ENCODE measurements around the gene KDELR1.
A peak's percentile ranks its signal among the peaks of the same experiment; 100 is the strongest.
"Not testable (repeated sequence)": the region's sequence is repeated elsewhere in the genome, so short reads cannot be mapped to it uniquely, and the experiment has no call there.

The KDELR1 gene

DNA sequence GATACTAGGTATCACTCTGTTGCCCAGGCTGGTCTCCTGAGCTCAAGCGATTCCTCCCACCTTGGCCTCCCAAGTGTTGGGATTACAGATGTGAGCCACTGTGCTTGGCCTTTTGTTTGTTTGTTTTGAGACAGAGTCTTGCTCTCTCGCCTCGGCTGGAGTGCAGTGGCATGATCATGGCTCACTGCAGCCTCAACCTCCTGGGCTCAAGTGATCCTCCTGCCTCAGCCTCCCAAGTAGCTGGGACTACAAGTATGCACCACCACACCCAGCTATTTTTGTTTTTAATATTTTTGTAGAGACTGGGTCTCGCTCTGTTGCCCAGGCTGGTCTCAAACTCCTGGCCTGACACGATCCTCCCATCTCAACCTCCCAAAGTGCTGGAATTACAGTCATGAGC is 19.6 kb downstream of the KDELR1 start:
- not testable (repeated sequence) for H3K4me3 ChIP-seq (ENCODE audit: low read depth, low read length)

DNA sequence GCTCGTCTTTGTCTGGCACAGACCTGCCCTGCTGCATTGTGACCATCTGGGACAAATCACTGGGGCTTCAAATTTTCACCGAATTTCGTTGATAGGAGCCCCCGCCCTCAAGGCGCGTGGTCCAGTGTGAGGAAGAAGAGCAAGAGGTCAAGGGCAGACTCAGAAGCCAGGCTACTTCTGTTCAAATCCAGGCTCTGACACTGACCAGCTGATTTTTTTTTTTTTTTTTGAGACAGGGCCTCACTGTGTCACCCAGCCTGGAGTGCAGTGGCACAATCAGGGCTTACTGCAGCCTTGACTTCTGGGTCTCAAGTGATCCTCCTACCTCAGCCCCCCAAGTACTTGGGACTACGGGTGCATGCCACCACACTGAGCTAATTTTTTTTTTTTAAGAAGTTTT is 20.0 kb downstream of the KDELR1 start:
- H3K4me3 ChIP-seq (ENCODE audit: low read depth, low read length) = no peak overlapping the region

DNA sequence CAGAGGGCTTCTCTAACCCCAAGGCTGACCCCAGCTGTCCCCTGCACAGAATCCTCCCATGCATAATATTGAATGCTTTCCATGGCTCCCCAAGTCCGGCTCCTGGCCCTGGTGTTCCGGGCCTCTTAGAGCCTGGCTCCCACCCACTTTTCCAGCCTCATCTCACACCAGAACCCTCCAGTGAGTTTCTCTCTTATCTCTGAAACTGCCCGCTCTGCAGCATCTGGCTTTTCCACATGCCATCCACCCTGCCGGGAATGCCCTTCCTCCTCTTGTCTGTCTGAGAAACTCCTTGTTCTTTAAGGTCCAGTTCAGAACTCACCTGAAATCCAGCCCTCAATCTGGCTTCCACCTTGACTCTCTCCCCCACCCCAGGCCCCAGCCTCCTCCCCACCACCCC is 20.4 kb downstream of the KDELR1 start:
- no peak overlapping the region for H3K4me3 ChIP-seq (ENCODE audit: low read depth, low read length)

DNA sequence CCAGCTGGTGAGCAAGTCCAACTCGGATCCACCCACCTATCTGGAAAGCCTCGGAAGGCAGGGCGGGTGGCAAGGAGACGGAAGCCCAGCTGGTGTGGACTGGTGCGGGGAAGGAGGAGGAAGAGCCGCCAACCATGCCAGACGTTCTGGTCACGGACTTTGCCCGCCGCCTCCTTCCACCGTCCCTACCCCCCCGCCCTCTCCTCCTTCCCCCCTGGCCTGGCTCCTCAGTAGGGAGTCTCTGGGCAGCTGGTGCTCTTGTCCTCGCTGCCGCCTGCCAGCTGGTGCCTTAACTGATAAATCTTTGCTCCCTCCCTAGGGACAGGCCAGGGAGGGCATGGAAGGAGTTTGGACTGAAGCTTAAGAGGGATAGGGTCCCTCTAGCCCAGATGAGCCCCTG is 22.4 kb downstream of the KDELR1 start:
- H3K4me3 ChIP-seq (ENCODE audit: low read depth, low read length) = no peak overlapping the region

DNA sequence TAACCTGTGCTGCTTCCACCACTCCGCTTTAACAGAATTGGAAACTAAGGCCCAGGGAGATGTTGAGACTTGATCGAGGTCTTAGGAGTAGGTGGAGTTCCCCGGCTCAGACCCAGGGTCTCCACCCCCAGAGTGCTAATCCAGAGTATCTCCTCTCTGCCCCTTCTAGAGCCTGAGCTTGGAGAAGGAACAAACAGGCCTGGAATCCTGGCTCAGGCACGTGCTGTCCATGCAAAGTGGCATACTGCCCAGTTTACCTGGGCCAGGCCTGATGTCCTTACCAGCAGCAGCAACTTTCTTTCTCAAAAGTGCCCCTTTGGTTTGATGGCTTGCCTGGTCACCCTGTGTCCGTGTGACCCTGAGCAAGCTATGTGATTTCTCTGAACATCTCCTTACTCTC is 23.5 kb downstream of the KDELR1 start:
- no peak overlapping the region for H3K4me3 ChIP-seq (ENCODE audit: low read depth, low read length)

DNA sequence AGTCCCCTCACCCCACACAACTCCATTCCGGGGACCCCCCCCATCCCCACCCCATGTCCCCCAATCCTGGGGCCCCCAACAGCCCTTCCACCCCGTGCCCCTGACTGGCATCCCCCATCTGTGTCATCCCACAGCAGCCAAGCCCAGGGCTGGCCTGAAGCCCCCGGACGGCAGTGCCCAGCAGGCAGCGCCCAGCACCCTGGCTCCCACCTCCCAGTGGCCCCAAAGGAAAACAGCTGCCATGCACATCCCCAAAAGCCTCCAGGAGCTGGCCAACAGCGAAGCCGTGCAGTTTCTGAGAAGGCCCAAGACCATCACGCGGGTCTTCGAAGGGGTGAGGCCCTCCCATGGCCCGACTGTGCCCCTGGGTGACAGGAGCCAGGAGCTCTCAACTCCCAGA is 25.7 kb downstream of the KDELR1 start:
- no peak overlapping the region for H3K4me3 ChIP-seq (ENCODE audit: low read depth, low read length)

DNA sequence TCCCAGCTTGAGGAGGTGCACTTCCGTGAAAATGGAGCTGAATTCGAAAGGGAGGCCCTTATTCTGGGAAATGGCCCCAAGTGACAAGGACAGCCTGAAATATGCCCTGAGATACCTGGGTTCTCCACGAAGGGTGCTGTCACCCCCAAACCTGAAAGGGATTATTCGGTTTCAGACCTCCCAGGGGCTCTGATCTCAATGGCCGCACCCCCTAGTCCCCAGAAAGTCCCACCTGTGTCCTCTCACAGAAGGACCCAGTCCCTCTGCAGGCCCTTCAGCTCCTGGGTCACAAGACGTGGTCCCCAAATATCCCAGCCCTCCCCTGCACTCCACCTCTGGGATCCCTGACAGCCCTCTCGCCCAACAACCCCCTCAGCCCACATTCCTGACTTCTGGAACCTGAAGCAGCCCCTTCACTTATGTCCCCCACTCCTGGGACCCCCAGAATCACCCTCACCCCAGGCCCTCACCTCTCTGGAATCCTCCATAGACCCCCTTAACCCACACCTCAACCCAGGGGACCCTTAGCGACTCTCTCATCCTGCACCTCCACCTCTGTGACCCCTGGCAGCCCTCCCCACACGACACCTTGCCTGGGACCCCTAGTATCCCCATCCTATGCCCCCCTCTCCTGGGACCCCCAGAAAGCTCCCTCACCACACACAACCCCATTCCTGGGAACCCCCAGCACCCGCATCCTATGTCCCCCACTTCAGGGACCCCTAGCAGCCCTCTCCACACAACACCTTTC is 26.6 kb downstream of the KDELR1 start:
- peak overlapping the region; percentile 14 for H3K4me3 ChIP-seq (ENCODE audit: low read depth, low read length)

DNA sequence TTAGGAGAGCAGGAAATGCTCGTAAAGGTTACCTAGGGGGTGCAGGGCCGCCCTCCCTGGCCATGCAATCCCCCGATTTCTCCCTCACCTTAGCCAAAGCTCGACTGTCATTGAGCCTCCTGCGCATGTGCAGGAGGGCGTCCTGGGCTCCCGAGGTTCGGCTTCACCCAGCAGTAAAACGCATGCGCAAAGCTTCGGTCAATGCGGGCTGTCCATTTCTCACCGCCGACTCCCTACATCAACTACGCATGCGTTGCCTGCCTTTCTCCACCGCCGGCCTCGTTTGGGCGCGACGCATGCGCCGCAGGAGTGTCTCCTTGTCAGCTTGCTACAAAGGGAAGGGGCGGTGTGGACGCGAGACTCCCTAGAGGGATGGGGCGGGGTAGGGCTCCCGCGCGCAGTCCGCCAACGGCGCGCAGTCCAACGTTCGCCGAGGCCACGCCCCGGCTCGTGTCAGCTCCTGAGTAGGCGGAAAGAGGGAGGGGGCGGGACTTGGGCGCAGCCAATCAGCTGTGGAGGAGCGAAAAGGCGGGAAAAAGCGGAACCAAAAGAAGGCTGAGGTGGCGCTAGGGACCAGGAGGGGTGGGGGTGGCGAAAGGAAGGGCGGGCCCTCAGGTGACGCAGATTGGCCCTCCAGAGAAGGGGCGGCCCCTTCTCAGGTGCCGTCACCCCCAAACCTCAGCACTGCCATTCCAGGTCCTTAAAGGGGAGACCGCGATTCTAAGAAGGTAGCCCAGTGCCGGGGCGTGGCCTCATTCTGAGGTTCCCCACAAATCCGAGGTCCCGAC is 27.3 kb downstream of the KDELR1 start, which contains the start of the genes SYNGR4 and TMEM143:
SYNGR4 (plus strand) TSS at position 558 of the 788 bp plus-strand sequence. CDS start 1,476 bp downstream, outside the sequence.
TMEM143 (minus strand) TSS at position 131 of the 788 bp plus-strand sequence; CDS start at position 111, 20 bp downstream.
- peak within 1 kb of the TSS; percentile 67 for H3K4me3 ChIP-seq (ENCODE audit: low read depth, low read length)

DNA sequence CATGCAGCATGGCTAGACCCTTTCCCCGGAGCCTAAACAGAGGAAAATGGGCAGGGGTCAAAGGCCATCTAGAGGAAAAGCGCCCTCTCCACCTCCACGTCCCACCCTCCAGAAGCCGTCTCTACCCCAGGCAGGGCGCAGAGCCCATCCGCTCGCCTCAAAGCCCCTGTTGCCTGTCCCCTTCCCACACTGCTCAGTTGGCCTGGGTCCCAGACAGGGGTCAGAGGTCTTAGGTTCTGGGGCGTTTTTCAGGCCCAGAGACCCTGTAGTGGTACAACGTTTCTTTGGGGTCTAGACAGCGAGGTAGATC is 27.9 kb downstream of the KDELR1 start:
- peak overlapping the region; percentile 67 for H3K4me3 ChIP-seq (ENCODE audit: low read depth, low read length)

DNA sequence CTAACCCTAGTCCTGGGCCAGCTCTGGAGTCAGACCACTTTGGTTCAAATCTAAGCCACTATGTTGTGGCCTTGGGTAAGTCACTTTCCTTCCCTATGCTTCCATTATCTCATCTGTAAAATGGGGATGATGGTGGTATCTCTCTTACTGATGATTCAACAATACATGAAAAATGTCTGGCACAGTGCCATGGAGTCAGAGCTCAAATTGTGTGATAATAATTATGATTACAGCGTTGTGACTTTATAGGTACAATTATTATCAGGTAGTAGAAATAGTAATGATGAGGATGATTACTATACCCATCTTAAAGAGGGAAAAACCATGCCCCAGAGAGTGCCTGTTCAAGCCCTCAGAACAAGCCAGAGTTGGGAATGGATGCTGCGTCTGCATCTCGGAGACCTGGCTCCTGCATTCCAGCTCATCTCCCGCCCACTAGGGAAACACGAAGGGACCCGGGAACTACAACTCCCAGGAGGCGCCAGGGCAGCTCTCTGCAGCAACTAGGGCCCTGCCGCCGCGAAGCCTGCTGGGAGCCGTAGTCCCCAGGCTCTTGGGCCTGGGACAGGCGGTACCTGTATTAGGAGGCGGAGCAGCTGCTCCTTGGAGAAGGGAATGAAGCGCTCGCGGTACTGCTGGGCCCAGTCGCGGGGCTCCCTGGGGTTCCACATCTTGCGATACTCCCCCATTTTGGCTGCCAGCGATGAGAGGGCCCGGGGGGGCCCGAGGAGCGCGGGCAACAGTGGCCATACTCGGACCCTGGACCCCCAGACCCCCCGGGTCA is 28.4 kb downstream of the KDELR1 start:
- peak overlapping the region; percentile 67 for H3K4me3 ChIP-seq (ENCODE audit: low read depth, low read length)

DNA sequence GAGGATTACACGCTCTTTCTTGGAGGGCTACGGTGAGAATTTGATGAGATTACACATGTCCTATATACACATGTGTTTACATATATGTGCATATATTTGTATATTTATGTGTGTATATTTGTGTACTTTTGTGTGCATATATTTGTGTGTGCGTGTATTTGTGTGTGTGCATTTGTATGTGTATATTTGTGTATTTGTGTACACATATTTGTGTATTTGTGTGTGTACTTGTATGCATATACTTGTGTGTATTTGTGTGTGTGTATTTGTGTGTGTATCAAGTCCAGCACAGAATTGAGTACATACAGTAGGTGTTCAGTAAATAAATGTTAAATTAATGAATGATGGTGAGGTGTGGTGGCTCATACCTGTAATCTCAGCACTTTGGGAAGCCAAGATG is 29.4 kb downstream of the KDELR1 start:
- no peak overlapping the region for H3K4me3 ChIP-seq (ENCODE audit: low read depth, low read length)

DNA sequence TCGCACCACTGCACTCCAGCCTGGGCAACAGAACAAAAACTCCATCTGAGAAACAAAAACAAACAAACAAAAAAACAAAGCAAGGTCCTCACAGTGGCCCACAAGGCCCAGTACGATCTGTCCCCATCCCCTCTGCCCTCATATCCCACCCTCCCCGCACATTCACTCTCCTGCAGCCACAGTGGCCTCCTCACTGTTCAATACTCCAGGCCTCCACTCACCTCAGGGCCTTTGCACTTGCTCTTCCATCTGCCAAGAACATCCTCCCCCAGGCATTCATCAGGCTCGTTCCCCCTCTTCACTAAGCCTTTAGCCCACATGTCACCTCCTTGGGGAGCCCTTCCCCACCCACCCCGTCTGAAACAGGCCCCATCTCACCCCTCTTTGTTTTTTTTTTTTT is 32.2 kb downstream of the KDELR1 start:
- no peak overlapping the region for H3K4me3 ChIP-seq (ENCODE audit: low read depth, low read length)

DNA sequence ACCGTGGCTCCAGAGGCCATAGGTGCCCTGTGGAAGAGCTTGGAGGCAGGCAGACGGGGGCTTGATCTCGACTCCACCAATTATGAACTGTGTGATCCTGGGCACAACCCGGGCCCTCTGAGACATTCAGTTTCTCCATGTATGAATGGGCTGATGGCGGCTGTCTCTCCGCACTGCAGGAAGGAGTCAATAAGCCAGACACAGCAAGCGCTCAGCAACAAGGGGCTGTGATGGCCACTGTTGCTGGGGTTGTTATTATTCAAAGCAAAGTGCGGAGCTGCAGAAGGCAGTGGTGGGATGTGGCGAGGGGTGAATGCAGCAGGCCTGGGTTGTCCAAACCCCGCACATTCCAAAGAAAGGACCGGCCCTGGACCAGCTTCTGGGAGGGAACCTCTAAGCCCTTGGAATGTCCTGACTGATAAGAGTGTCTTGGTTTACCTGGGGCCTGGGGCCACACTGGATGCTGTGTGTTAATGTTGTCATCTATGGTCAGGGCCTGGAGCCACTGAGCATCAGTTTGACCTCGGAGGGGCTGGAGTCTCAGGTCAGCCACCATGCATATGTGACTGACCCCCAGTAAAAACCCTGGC is 35.9 kb downstream of the KDELR1 start:
- H3K4me3 ChIP-seq (ENCODE audit: low read depth, low read length) = no peak overlapping the region

DNA sequence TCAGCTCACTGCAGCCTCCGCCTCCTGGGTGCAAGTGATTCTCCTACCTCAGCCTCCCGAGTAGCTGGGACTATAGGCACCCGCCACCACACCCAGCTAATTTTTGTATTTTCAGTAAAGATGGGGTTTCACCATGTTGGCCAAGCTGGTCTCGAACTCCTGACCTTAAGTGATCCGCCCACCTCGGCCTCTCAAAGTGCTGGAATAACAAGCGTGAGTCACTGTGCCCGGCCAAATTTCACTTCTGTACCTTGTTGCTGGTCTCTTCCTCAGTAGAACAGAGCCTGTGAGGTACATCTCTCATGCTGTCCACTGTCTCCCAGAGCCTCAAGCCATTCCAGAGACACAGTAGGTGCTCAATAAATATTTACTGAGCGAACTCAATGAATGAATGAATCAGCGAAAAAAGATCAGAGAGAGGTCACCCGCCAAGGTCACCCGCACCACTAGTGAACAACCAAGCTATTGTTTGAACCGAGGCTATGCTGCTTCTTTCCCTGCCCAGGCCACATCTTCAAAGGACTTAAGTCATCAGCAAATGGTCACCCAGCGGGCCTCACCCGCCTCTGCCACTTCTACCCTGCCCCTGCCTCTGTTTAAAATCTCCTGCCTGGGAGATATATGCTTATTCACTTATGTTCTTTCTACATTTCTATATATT is 36.9 kb downstream of the KDELR1 start:
- no peak overlapping the region for H3K4me3 ChIP-seq (ENCODE audit: low read depth, low read length)

DNA sequence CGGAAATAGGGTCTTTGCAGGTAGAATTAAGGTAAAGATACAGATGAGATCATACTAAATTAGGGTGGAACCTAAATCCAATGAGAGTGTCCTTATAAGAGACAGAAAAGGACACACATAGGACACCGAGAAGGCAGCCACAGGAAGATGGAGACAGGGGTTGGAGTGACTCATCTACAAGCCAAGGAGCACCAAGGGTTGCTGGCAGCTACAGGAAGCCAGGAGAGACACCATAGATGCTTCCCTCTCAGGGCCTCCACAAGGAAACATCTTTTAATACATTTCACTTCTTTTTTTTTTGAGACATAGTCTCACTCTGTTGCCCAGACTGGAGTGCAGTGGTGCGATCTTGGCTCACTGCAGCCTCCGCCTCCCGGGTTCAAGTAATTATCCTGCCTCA is 37.7 kb downstream of the KDELR1 start:
- H3K4me3 ChIP-seq (ENCODE audit: low read depth, low read length) = no peak overlapping the region

DNA sequence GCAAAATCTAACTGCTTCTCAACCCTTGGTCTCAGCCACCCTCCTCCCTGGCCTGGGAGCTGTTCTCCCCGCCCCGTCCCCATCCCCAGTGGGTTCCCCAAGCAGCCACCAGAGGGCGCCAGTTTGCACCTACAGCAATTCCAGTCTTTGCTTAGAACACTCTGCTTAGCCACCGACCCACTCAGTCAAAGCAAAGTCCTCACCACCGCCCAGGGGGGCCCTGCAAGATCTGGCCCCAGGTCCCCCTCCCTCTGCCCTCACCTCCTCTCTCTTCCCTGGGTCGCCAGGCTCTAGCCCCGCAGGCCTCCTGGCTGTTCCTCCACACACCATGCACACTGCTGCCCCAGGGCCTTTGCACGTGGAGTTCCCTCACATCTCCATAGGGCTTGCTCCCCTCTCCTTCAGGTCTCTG is 40.0 kb downstream of the KDELR1 start:
- no peak overlapping the region for H3K4me3 ChIP-seq (ENCODE audit: low read depth, low read length)

DNA sequence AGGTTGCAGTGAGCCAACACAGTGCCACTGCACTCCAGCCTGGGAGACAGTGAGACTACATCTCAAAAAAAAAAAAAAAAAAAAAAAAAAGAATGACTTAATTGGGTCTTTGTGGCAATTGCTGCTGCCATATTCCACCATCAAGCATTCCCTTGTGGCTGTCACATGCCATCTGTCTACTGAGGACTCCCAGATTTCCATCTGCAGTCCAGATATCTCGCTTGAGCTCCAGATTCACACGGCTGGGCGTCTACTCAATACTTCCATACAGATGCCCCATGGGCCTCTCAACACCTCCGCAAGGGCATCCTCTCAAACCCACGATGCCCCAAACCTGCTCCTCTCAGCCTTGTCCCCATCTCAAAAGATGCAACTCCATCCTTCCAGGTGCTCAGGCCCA is 40.5 kb downstream of the KDELR1 start:
- no peak overlapping the region for H3K4me3 ChIP-seq (ENCODE audit: low read depth, low read length)

DNA sequence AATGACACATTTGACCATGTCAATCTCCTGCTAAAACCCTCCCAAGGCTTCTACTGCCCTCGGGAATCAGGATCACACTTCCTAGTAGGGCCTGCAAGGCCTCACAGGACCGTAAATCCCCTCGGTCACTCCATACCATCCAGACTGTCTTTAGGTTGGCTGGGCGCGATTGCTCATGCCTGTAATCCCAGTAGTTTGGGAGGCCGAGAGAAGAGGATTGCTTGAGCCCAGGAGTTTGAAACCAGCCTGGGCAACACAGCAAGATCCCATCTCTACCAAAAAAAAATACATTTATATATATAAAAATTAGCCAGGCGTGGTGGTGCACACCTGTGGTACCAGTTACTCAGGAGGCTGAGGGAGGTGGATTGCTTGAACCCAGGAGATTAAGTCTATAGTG is 42.6 kb downstream of the KDELR1 start:
- no peak overlapping the region for H3K4me3 ChIP-seq (ENCODE audit: low read depth, low read length)

DNA sequence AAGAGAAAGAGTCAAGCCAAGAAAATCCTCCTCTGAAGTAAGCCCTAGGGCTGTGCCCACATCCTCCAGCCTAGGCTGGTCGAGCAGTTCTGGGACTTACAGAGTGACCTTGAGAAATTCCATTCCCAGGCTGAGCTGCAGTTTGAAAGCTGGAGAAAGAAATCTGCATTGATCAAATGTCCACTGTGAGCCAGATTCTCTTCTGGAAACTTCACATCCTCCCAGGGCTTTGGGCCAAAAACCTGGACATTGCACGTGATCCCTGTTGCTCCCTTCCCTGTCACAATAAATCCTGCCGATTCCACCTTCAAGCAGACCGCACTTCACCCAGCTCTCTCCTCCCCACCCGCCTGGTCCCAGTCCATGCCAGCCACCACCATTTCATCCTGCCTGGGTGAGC is 43.3 kb downstream of the KDELR1 start:
- H3K4me3 ChIP-seq (ENCODE audit: low read depth, low read length) = no peak overlapping the region

DNA sequence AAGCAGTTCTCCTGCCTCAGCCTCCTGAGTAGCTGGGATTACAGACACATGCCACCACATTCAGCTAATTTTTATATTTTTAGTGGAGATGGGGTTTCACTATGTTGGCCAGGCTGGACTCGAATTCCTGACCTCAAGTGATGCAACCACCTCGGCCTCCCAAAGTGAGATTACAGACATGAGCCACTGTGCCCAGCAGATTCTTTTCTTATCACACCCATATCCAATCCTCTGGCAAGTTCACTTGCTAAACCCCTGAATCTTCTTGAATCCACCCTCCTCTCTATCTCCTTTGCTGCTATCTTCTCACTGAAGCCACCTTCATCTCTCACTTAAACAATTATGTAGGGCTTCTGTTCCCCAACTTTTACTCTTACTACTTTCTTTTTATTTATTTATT is 45.2 kb downstream of the KDELR1 start:
- no peak overlapping the region for H3K4me3 ChIP-seq (ENCODE audit: low read depth, low read length)

DNA sequence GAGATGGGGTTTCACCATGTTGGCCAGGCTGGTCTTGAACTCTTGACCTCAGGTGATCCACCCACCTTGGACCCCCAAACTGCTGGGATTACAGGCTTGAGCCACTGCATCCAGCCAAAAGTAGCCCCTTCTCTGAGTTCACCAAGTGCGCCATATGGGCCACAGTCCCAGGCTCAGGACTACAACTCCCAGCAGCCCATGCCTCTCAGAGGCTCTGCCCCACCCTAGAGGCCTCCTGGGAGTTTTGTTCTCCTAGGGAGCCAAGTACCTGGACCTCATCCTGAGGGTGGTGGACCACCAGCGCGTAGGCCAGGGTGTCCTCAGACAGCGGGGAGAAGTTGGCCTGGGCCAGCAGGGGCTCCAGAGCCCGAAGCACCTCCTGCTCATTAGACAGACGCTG is 46.5 kb downstream of the KDELR1 start:
- no peak overlapping the region for H3K4me3 ChIP-seq (ENCODE audit: low read depth, low read length)

Data from iPS-11a (cell line).